Tibial nerve (tissue), 4 donors: ENCODE results near the gene LRRC49.

Experiments
- CTCF ChIP-seq, 5 experiments: fragments of 200-600 bp in 3 of 5; fragments of 450-650 bp in 2 of 5; sonication (generic) in 3 of 5; IDR thresholded peaks; one replicate each; pipeline ENCODE4 v1.5.1; 2016 to 2019; ENCODE audit warnings: antibody characterized with exemption in 5 of 5, mild to moderate bottlenecking in 3 of 5, moderate library complexity in 2 of 5
- EP300 ChIP-seq, 2 donors: sonication (generic); formaldehyde crosslinking; IDR thresholded peaks; one replicate each; pipeline ENCODE4 v1.6.1; 2017; ENCODE audit warnings: antibody characterized with exemption in 2 of 2, mild to moderate bottlenecking in 1 of 2
- POLR2A ChIP-seq, 2 donors: fragments of 450-650 bp; IDR thresholded peaks; one replicate each; pipeline ENCODE4 v1.6.1; 2017; ENCODE audit warnings: antibody characterized with exemption in 2 of 2, mild to moderate bottlenecking in 2 of 2, moderate library complexity in 2 of 2

- no peak for TF ChIP-seq CTCF (IDR thresholded peaks at IDR 0.05)
- TF ChIP-seq POLR2A (IDR thresholded peaks at IDR 0.05) = no peak
- TF ChIP-seq EP300 (IDR thresholded peaks at IDR 0.05) = no peak
Measured at GRCh38 chr15:71072423-71072822, 179.8 kb downstream of the LRRC49 start.
